HepG2 (cell line): Measurements from ENCODE around the gene ZNF606. TPM values are rescaled to one million over a fixed set of nuclear protein-coding genes. Genes with fewer than 3 reads are reported as not detected.
A peak's percentile ranks its signal among the peaks of the same experiment; 100 is the strongest.

Source experiments
- ATF2 ChIP-seq: sonication (generic); formaldehyde crosslinking; IDR thresholded peaks from 2 replicates; pipeline ENCODE4 v1.4.0; 2020; ENCODE audit warnings: missing genetic modification reagents
- GABPA ChIP-seq, 2 experiments: IDR thresholded peaks; 2 replicates each; pipeline ENCODE4 v1.6.1; 2011 to 2016; ENCODE audit warnings: low read depth in 2 of 2, low read length in 1 of 2, missing biosample characterization in 1 of 2, missing genetic modification characterization in 1 of 2
- GATAD2A ChIP-seq: IDR thresholded peaks from 2 replicates; pipeline ENCODE4 v1.6.1; 2016
- HIC2 ChIP-seq: sonication (generic); formaldehyde crosslinking; IDR thresholded peaks from 2 replicates; pipeline ENCODE4 v1.9.0; 2022; ENCODE audit warnings: low read depth, missing genetic modification reagents
- HNF4G ChIP-seq, 2 experiments: sonication (generic) in 1 of 2; formaldehyde crosslinking in 1 of 2; IDR thresholded peaks; 2 replicates each; pipeline versions ENCODE4 v1.4.0 to v1.6.1; 2011 to 2020; ENCODE audit warnings: borderline replicate concordance in 2 of 2, low read depth in 2 of 2, mild to moderate bottlenecking in 2 of 2, low read length in 1 of 2, missing genetic modification reagents in 1 of 2, moderate library complexity in 1 of 2
- HOXA3 ChIP-seq: sonication (generic); formaldehyde crosslinking; IDR thresholded peaks from 2 replicates; pipeline ENCODE4 v1.5.0; 2020; ENCODE audit warnings: missing genetic modification reagents
- MAFG ChIP-seq: sonication (generic); formaldehyde crosslinking; IDR thresholded peaks from 2 replicates; pipeline ENCODE4 v1.5.1; 2020; ENCODE audit warnings: mild to moderate bottlenecking, missing genetic modification reagents
- SOX5 ChIP-seq: IDR thresholded peaks from 2 replicates; pipeline ENCODE4 v1.6.1; 2016; ENCODE audit warnings: borderline replicate concordance
- SRSF4 ChIP-seq: fragments of 200-400 bp; formaldehyde crosslinking; IDR thresholded peaks from one replicate; pipeline ENCODE4 v1.6.1; 2018; ENCODE audit warnings: mild to moderate bottlenecking, low read depth, low read length, moderate library complexity; ENCODE audit not compliant: poor library complexity, severe bottlenecking
- SSRP1 ChIP-seq: IDR thresholded peaks from 2 replicates; pipeline ENCODE4 v1.6.1; 2016; ENCODE audit warnings: control low read depth
- ZBTB40 ChIP-seq, 2 experiments: fragments of 450-650 bp in 1 of 2; sonication (generic) in 1 of 2; formaldehyde crosslinking in 1 of 2; IDR thresholded peaks; 2 replicates each; pipeline versions ENCODE4 v1.6.1 to v1.8.0; 2016 to 2022; ENCODE audit warnings: antibody characterized with exemption in 1 of 2, mild to moderate bottlenecking in 1 of 2, missing genetic modification reagents in 1 of 2
- ZNF205 ChIP-seq: IDR thresholded peaks from 2 replicates; pipeline ENCODE4 v1.6.1; 2018; ENCODE audit warnings: missing biosample characterization, missing genetic modification reagents
- ZXDC ChIP-seq: sonication (generic); formaldehyde crosslinking; IDR thresholded peaks from 2 replicates; pipeline ENCODE4 v1.5.0; 2020; ENCODE audit warnings: mild to moderate bottlenecking, missing genetic modification reagents
- polyA plus RNA-seq, 8 experiments: library from polyadenylated mRNA; depleted of rRNA in 3 of 8; stranded (reverse) in 7 of 8; unstranded in 1 of 8; fragments of >200 nt; fragmentation: Illumina TruSeq in 4 of 8; extraction: Trizol in 4 of 8; gene quantifications; 2 replicates each; pipeline versions ENCODE4 v1.2.1 to v1.2.3, GENCODE V29; 2011 to 2016; ENCODE audit warnings: low read depth in 4 of 8, missing spikeins in 1 of 8, mixed read lengths in 1 of 8; ENCODE audit not compliant: insufficient read depth in 1 of 8
- total RNA-seq, 5 experiments: library from RNA; depleted of rRNA; stranded (reverse); fragments of >200 nt; fragmentation: Illumina TruSeq; extraction: Trizol; gene quantifications; 2 replicates each; pipeline ENCODE4 v1.2.3, GENCODE V29; 2016; ENCODE audit warnings: low read depth in 1 of 5

The ZNF606 gene
- total and polyA plus RNA-seq, 2 of the 13 experiments (the other 11 are each of a cell fraction or from before 2014, with no cell fraction given): 4.2 to 14.8 TPM

- TF ChIP-seq ZBTB40 (IDR thresholded peaks at IDR 0.05) (no peak), ZBTB40 (CRISPR knock-in tag; IDR thresholded peaks at IDR 0.05) (0 out of 2 replicates have a peak, but pooled peaks have one; percentile 32), HNF4G (IDR thresholded peaks at IDR 0.05; ENCODE audit: borderline replicate concordance, low read depth, low read length) (0 out of 2 replicates have a peak, but pooled peaks have one; percentile 17), HNF4G (CRISPR knock-in tag; IDR thresholded peaks at IDR 0.05; ENCODE audit: borderline replicate concordance, low read depth) (no peak), GABPA (IDR thresholded peaks at IDR 0.05; ENCODE audit: low read depth, low read length) (no peak), GABPA (CRISPR knock-in tag; IDR thresholded peaks at IDR 0.05; ENCODE audit: low read depth) (peak; percentile 66), SOX5 (CRISPR knock-in tag) (no peak), HOXA3 (CRISPR knock-in tag) (peak; percentile 21; the same call in 1 of the 2 replicates), MAFG (no peak), GATAD2A (CRISPR knock-in tag) (peak; percentile 52), HIC2 (CRISPR knock-in tag) (peak; percentile 43; the same call in 1 of the 2 replicates), SRSF4 (no peak), SSRP1 (CRISPR knock-in tag) (no peak), ZNF205 (CRISPR knock-in tag) (no peak), ATF2 (CRISPR knock-in tag) (peak; percentile 59; the same call in 1 of the 2 replicates), ZXDC (no peak)
Observed at GRCh38 chr19:58038688-58039204, 36.1 kb upstream of the ZNF606 start (continued).
